A673 (cell line): ENCODE measurements around the gene XYLT1.

Source experiments
- CTCF ChIP-seq: fragments of 300-800, 200-600 bp; sonication (generic); conservative IDR thresholded peaks from 2 replicates; pipeline ENCODE4 v1.5.1; 2017; ENCODE audit warnings: low read depth, mild to moderate bottlenecking, antibody characterized with exemption, low read length, moderate library complexity, mixed read lengths
- EZH2 ChIP-seq: fragments of 200-600 bp; sonication (generic); IDR thresholded peaks from 2 replicates; pipeline ENCODE4 v1.6.1; 2017; ENCODE audit warnings: borderline replicate concordance, low read depth, mild to moderate bottlenecking, mixed read lengths, antibody characterized with exemption, low read length; ENCODE audit not compliant: poor library complexity, severe bottlenecking

DNA sequence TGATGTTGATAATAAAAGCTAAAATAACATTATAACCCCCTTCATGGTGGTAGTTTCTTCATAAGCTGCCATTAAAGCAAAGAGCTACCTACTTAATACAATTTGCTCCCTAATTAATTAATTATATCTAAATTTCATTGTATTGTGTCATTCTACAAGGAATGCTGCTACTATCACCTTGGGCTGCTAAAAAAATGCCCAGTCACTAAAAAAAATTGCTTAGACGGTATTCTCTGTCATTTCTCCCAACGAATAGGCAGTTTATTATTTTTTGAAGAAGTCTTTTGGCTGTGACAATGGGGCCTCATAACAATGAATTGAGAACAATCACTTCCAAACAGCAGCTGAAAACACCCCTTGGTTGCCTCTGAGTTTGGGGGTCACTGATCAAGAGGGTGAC, 59.5 kb downstream of the XYLT1 start:
- TF ChIP-seq EZH2 = no peak
- no peak for TF ChIP-seq CTCF
